ENCODE results near the gene TRPM5. TPM values are rescaled to one million over a fixed set of nuclear protein-coding genes. Genes with fewer than 3 reads are reported as not detected.

The TRPM5 gene
- total RNA-seq, 3 donors from 2014 or later: 2.2 to 3.7 (median 2.5) TPM

- ATAC-seq (peak; percentile 9), DNase-seq (peak in 1 of 3 donors; percentile 40)
- intact Hi-C loops (cut with DNase I, micrococcal nuclease): no loop called here
- H3K4me1 ChIP-seq (ENCODE audit: low read depth): peaks cover 23% of the 10 kb centered on the region
- peaks cover 6% of the 10 kb centered on the region for H3K36me3 ChIP-seq (ENCODE audit: low read depth)
- peak overlapping the region; percentile 90 for H3K4me3 ChIP-seq
- H3K9me3 ChIP-seq: no peaks in the 10 kb centered on the region
- no peak for TF ChIP-seq CTCF (IDR thresholded peaks at IDR 0.05)
These were observed 44.7 kb downstream of the TRPM5 start for GRCh38 chr11:2399488-2400068.

DNA sequence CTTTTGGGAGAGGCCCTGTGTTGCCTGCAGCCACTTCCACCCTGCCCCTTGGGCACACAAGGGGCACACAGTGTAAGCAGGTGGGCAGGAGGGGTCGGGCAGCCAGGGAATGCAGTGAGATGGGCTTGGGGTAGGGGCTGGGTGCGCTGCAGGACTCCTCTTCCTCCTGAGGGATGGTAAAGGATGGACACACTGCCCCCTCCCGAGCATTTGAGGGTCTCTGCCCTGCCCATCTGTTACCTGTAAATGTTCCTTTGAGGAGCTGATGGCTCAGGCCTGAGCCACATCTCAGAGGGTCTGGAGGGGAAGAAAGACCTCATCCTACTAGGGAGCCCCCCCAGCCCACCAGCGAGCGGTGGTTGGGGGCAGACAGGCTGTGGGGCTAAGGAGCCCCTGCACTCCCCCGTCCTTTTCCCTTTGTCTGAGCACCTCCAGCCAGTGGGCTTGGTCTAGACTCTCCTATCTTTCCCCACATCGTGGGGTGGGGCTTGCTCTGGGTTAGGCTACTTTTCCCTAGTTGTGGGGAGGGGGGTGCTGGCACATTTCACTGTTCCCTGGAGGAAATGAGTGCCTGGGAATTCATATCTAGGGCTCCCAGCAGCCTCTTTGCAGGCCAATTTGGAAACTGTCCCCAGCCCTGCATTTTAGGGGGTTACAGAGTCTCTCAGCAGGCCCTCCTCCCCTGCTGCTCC is 45.5 kb downstream of the TRPM5 start:
- no peaks in the 10 kb centered on the region for H3K9me3 ChIP-seq
- ATAC-seq (no peak), DNase-seq (no peak)
- TF ChIP-seq CTCF (IDR thresholded peaks at IDR 0.05): no peak
- peaks cover 6% of the 10 kb centered on the region for H3K36me3 ChIP-seq (ENCODE audit: low read depth)
- H3K4me1 ChIP-seq (ENCODE audit: low read depth): peaks cover 23% of the 10 kb centered on the region
- intact Hi-C loops (cut with DNase I, micrococcal nuclease): no loop called here
- no peak overlapping the region for H3K4me3 ChIP-seq

GRCh38 chr11:2397005-2397404 is 47.3 kb downstream of the TRPM5 start:
- Histone ChIP-seq H3K9me3 (no peaks in the 10 kb centered on the region), H3K4me1 (ENCODE audit: low read depth) (peaks cover 19% of the 10 kb centered on the region), H3K4me3 (no peak overlapping the region), H3K36me3 (ENCODE audit: low read depth) (peaks cover 6% of the 10 kb centered on the region)
- ATAC-seq (no peak), DNase-seq (no peak)
- no peak for TF ChIP-seq CTCF (IDR thresholded peaks at IDR 0.05)
- intact Hi-C loops (cut with DNase I, micrococcal nuclease): no loop called here

- Histone ChIP-seq H3K9me3 (no peaks in the 10 kb centered on the region), H3K4me3 (no peak overlapping the region), H3K4me1 (ENCODE audit: low read depth) (peaks cover 14% of the 10 kb centered on the region), H3K36me3 (ENCODE audit: low read depth) (peaks cover 6% of the 10 kb centered on the region)
- no peak for TF ChIP-seq CTCF (IDR thresholded peaks at IDR 0.05)
- no peak for DNase-seq
- no peak for ATAC-seq
- intact Hi-C loops (cut with DNase I, micrococcal nuclease): no loop called here
These were observed 47.8 kb downstream of the TRPM5 start for GRCh38 chr11:2396471-2396870.

DNA sequence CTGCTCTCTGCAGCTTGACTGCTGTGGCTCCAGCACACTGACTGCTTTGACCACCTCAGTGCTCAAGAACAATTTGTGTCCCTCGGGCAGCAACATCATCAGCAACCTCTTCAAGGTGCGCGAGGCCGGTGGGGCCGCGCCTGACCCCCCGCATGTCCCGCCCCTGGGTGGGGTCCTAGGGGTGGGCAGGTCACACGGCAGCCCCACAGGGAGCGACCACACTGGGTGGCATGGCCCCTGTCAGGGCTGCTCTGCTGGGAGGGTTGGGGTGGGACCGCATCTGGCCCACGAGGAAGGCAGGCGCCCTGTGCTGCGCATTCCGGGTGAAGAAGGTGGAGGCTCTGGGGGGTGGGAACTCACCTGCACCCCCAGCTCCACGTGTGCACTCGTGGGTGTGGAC is 48.5 kb downstream of the TRPM5 start:
- peaks cover 6% of the 10 kb centered on the region for H3K36me3 ChIP-seq (ENCODE audit: low read depth)
- no peak for TF ChIP-seq CTCF (IDR thresholded peaks at IDR 0.05)
- intact Hi-C loops (cut with DNase I, micrococcal nuclease): no loop called here
- peaks cover 10% of the 10 kb centered on the region for H3K4me1 ChIP-seq (ENCODE audit: low read depth)
- H3K9me3 ChIP-seq: no peaks in the 10 kb centered on the region
- DNase-seq (no peak), ATAC-seq (no peak)
- H3K4me3 ChIP-seq: no peak overlapping the region
